H1 (cell line): Measurements from ENCODE around the gene SLC17A5. TPM values are rescaled to one million over a fixed set of nuclear protein-coding genes. Genes with fewer than 3 reads are reported as not detected.
"Not testable (repeated sequence)": the region's sequence is repeated elsewhere in the genome, so short reads cannot be mapped to it uniquely, and the experiment has no call there.

Experiments
- CTCF ChIA-PET: fragments of 300-600 bp; sonication (Branson Sonifier 250); formaldehyde crosslinking; loops from one replicate; lab custom pipeline; 2021; ENCODE audit not compliant: partially characterized antibody; lab: Charles Lee
- POLR2A ChIA-PET: fragments of 300-600 bp; sonication (Branson Sonifier 250); formaldehyde crosslinking; loops from one replicate; lab custom pipeline; 2021; ENCODE audit warnings: inconsistent platforms; ENCODE audit not compliant: partially characterized antibody; lab: Charles Lee
- DNase-seq, 2 experiments: peaks; one replicate each; pipeline versions ENCODE4 v3.0.0 to v3.0.0-alpha.2; 2010 to 2022; ENCODE audit warnings: low spot score in 2 of 2, low read depth in 1 of 2, mixed read lengths in 1 of 2
- FAIRE-seq: peaks from 2 replicates; lab custom pipeline; 2011; peaks lifted over from hg19 to GRCh38; lab: Jason Lieb, UNC
- H2AFZ ChIP-seq: 2 replicates; pipeline ENCODE4 v1.8.1; 2012; ENCODE audit warnings: low read length, inconsistent platforms
- H2AK5ac ChIP-seq: 2 replicates; pipeline ENCODE4 v1.6.1; 2013; ENCODE audit warnings: low read depth, low read length
- H2BK120ac ChIP-seq: replicated peaks from 2 replicates; pipeline ENCODE3; 2013; ENCODE audit warnings: low read depth, low read length, inconsistent platforms
- H2BK12ac ChIP-seq: 2 replicates; pipeline ENCODE4 v1.6.1; 2013; ENCODE audit warnings: low read depth, low read length
- H2BK15ac ChIP-seq: 2 replicates; pipeline ENCODE4 v1.6.1; 2013; ENCODE audit warnings: low read length
- H2BK20ac ChIP-seq: 2 replicates; pipeline ENCODE4 v1.6.1; 2013; ENCODE audit warnings: low read length
- H2BK5ac ChIP-seq: 2 replicates; pipeline ENCODE4 v1.6.1; 2013; ENCODE audit warnings: low read depth, low read length
- H3K14ac ChIP-seq: 2 replicates; pipeline ENCODE4 v1.6.1; 2013; ENCODE audit warnings: inconsistent platforms; ENCODE audit not compliant: insufficient read length
- H3K18ac ChIP-seq: 2 replicates; pipeline ENCODE4 v1.6.1; 2013; ENCODE audit warnings: low read length; ENCODE audit errors: extremely low read depth
- H3K23ac ChIP-seq: 2 replicates; pipeline ENCODE4 v1.6.1; 2013; ENCODE audit warnings: inconsistent platforms; ENCODE audit not compliant: insufficient read length
- H3K23me2 ChIP-seq: 2 replicates; pipeline ENCODE4 v1.6.1; 2013; ENCODE audit warnings: low read depth, low read length
- H3K27ac ChIP-seq: 2 replicates; pipeline ENCODE4 v1.6.1; 2011; ENCODE audit warnings: low read depth, low read length, inconsistent platforms
- H3K27me3 ChIP-seq, 4 experiments: replicated peaks in 1 of 4; 1 replicate in 1 of 4; 2 replicates in 3 of 4; pipeline versions ENCODE4 v1.6.1 to v1.8.1; 2011 to 2013; ENCODE audit warnings: low read length in 3 of 4, mild to moderate bottlenecking in 3 of 4, inconsistent platforms in 2 of 4, mixed read lengths in 2 of 4, moderate library complexity in 1 of 4; ENCODE audit not compliant: control insufficient read depth in 3 of 4, insufficient read depth in 3 of 4; ENCODE audit errors: extremely low read depth in 1 of 4
- H3K36me3 ChIP-seq, 4 experiments: 2 replicates each; pipeline versions ENCODE4 v1.6.1 to v1.8.1; 2011 to 2013; ENCODE audit warnings: mild to moderate bottlenecking in 4 of 4, low read length in 3 of 4, moderate library complexity in 2 of 4, control low read depth in 1 of 4, inconsistent platforms in 1 of 4; ENCODE audit not compliant: insufficient read depth in 4 of 4, control insufficient read depth in 2 of 4
- H3K4ac ChIP-seq: replicated peaks from 2 replicates; pipeline ENCODE3; 2013; ENCODE audit warnings: low read length, low read depth, mixed read lengths, inconsistent platforms; ENCODE audit not compliant: insufficient read length
- H3K4me1 ChIP-seq, 4 experiments: replicated peaks in 1 of 4; 1 replicate in 1 of 4; 2 replicates in 3 of 4; pipeline versions ENCODE4 v1.6.1 to v1.8.1; 2011 to 2013; ENCODE audit warnings: low read length in 3 of 4, inconsistent platforms in 2 of 4, mixed read lengths in 1 of 4; ENCODE audit not compliant: insufficient read depth in 4 of 4, control insufficient read depth in 3 of 4
- H3K4me2 ChIP-seq, 2 experiments: 2 replicates each; pipeline versions ENCODE4 v1.6.1 to v1.8.1; 2011 to 2013; ENCODE audit warnings: low read depth in 2 of 2, low read length in 2 of 2, control low read depth in 1 of 2, inconsistent platforms in 1 of 2, mild to moderate bottlenecking in 1 of 2; ENCODE audit not compliant: insufficient read depth in 1 of 2
- H3K4me3 ChIP-seq, 4 experiments: fragments of 200-600, 300-600 bp in 1 of 4; sonication (generic), shearing (Covaris generic), sonication (Bioruptor Twin) in 1 of 4; 2 replicates each; pipeline versions ENCODE4 v1.5.1 to v1.8.1; 2011 to 2016; ENCODE audit warnings: low read length in 4 of 4, low read depth in 3 of 4, control low read depth in 2 of 4, inconsistent platforms in 2 of 4, mild to moderate bottlenecking in 2 of 4, mixed read lengths in 1 of 4, moderate library complexity in 1 of 4; ENCODE audit not compliant: insufficient read depth in 2 of 4; ENCODE audit errors: extremely low read depth in 1 of 4
- H3K56ac ChIP-seq: replicated peaks from 2 replicates; pipeline ENCODE3; 2013; ENCODE audit warnings: low read depth, mild to moderate bottlenecking, mixed read lengths, low read length, inconsistent platforms; ENCODE audit not compliant: insufficient read length
- H3K79me1 ChIP-seq: 2 replicates; pipeline ENCODE4 v1.6.1; 2013; ENCODE audit warnings: low read depth, low read length, control low read depth
- H3K79me2 ChIP-seq, 2 experiments: 2 replicates each; pipeline versions ENCODE4 v1.6.1 to v1.8.1; 2012 to 2013; ENCODE audit warnings: low read length in 2 of 2, mild to moderate bottlenecking in 2 of 2, inconsistent platforms in 1 of 2; ENCODE audit not compliant: insufficient read depth in 2 of 2, control insufficient read depth in 1 of 2
- H3K9ac ChIP-seq, 4 experiments: replicated peaks in 1 of 4; 1 replicate in 1 of 4; 2 replicates in 3 of 4; pipeline versions ENCODE4 v1.6.1 to v1.8.1; 2011 to 2013; ENCODE audit warnings: low read depth in 3 of 4, low read length in 3 of 4, control low read depth in 2 of 4, mild to moderate bottlenecking in 2 of 4, moderate library complexity in 2 of 4, inconsistent platforms in 1 of 4; ENCODE audit errors: extremely low read depth in 1 of 4
- H3K9me3 ChIP-seq, 2 experiments: 2 replicates each; pipeline versions ENCODE4 v1.6.1 to v1.8.1; 2012 to 2013; ENCODE audit warnings: mild to moderate bottlenecking in 2 of 2, moderate library complexity in 2 of 2, control low read depth in 1 of 2, inconsistent platforms in 1 of 2, low read depth in 1 of 2, low read length in 1 of 2, mixed read lengths in 1 of 2; ENCODE audit not compliant: insufficient read depth in 2 of 2
- H4K20me1 ChIP-seq, 2 experiments: replicated peaks in 1 of 2; 2 replicates each; pipeline versions ENCODE3 to v1.8.1; 2011 to 2013; ENCODE audit warnings: inconsistent platforms in 2 of 2, low read length in 2 of 2, mild to moderate bottlenecking in 1 of 2; ENCODE audit not compliant: insufficient read depth in 2 of 2, control insufficient read depth in 1 of 2
- H4K5ac ChIP-seq: 2 replicates; pipeline ENCODE4 v1.6.1; 2013; ENCODE audit warnings: low read length, low read depth, mixed read lengths, inconsistent platforms; ENCODE audit not compliant: insufficient read length
- H4K8ac ChIP-seq: 2 replicates; pipeline ENCODE4 v1.8.0; 2013; ENCODE audit warnings: mild to moderate bottlenecking, moderate library complexity, low read length, inconsistent platforms; ENCODE audit not compliant: insufficient read depth; ENCODE audit errors: extremely low read depth
- H4K91ac ChIP-seq: replicated peaks from 2 replicates; pipeline ENCODE3; 2013; ENCODE audit warnings: low read length, mixed read lengths, inconsistent platforms; ENCODE audit not compliant: insufficient read length
- WGBS, 2 experiments: shearing (Covaris generic) in 1 of 2; methylation state at CpG; one replicate each; pipeline versions ENCODE4 v1.1.6 to v1.1.7; 2013 to 2015; ENCODE audit warnings: low lambda C conversion rate in 2 of 2, mixed read lengths in 2 of 2, inconsistent platforms in 1 of 2, low coverage in 1 of 2, missing lambda C conversion rate in 1 of 2; ENCODE audit not compliant: insufficient replicate concordance in 2 of 2, insufficient coverage in 1 of 2, insufficient read length in 1 of 2; ENCODE audit errors: extremely low coverage in 1 of 2, missing lambda C conversion rate in 1 of 2; 5-methylcytosine and 5-hydroxymethylcytosine counted together
- polyA plus RNA-seq, 7 experiments: library from polyadenylated mRNA; depleted of rRNA in 3 of 7; stranded (reverse) in 5 of 7; unstranded in 2 of 7; fragments of >200 nt in 5 of 7; fragments of 200-250 nt in 2 of 7; gene quantifications; 1 replicate in 5 of 7; 2 replicates in 1 of 7; 4 replicates in 1 of 7; pipeline versions ENCODE4 v1.2.1 to v1.2.3, GENCODE V29; 2011 to 2013; ENCODE audit warnings: missing spikeins in 2 of 7, mixed read lengths in 2 of 7
- total RNA-seq: library from RNA; stranded (reverse); fragmentation: NEBNext Ultra II Directional; extraction: Animal tissue kit (Norgen Biotek cat#: 25700); gene quantifications from 2 replicates; pipeline ENCODE4 v1.2.1, GENCODE V29; 2021

Gene SLC17A5
- total and polyA plus RNA-seq, 2 of the 8 experiments (the other 6 are each of a cell fraction or from before 2014, with no cell fraction given) = 11.0 to 11.9 TPM

DNA sequence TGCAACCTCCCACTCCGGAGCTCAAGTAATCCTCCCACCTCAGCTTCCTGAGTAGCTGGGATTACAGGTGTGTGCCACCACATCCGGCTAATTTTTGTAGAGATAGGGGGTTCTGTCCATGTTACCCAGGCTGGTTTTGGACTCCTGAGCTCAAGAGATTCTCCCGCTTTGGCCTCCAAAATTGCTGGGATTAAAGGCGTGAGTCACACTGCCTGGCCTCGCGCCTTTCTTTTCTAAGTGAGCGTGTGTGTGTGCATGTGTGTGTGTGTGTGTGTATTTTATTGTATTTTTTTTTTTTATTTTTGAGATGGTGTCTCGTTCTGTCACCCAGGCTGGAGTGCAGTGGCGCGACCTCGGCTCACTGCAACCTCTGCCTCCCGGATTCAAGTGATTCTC lies 94.4 kb downstream of the SLC17A5 start:
- not testable (repeated sequence) for H4K5ac ChIP-seq, H2BK20ac ChIP-seq, H3K79me1 ChIP-seq, H3K27me3 ChIP-seq, H2AK5ac ChIP-seq, H3K4ac ChIP-seq, H2BK5ac ChIP-seq, H3K23me2 ChIP-seq, H3K23ac ChIP-seq, H3K4me1 ChIP-seq, H3K79me2 ChIP-seq, H2AFZ ChIP-seq, H3K4me3 ChIP-seq, H3K27ac ChIP-seq, H4K20me1 ChIP-seq, H2BK12ac ChIP-seq, H3K36me3 ChIP-seq, H3K14ac ChIP-seq, H3K9ac ChIP-seq, DNase-seq, H4K8ac ChIP-seq, H3K56ac ChIP-seq, H2BK15ac ChIP-seq, H3K9me3 ChIP-seq, H3K18ac ChIP-seq, FAIRE-seq
- CTCF ChIA-PET = interaction anchor here (0.6 to 4.2 kb wide), 16 partner anchors 9 to 143 kb away, joined by 3 to 25 read pairs (median 4); partner anchors contain the start of gene EEF1A1
- peak overlapping the region; percentile 38 for H2BK120ac ChIP-seq
- H3K4me2 ChIP-seq = peak overlapping the region in 1 of 2 experiments; percentile 24; a peak in 1 of 4 replicates
- POLR2A ChIA-PET = interaction anchor here (0.9 to 45.0 kb wide), 8 partner anchors 7 to 94 kb away, joined by 3 to 1482 read pairs (median 5); partner anchors contain the start of genes EEF1A1 and SLC17A5
- peak overlapping the region; percentile 1 for H4K91ac ChIP-seq
- 92% methylated on average over 12 of the region's 12 CpGs; no CpG with 5 or more reads in 1 of the 2 experiments for WGBS, 2 experiments
